Loucy (cell line): Measurements from ENCODE around the gene ACOXL.

Source experiments
- H2AFZ ChIP-seq: fragments of 200-600 bp; sonication (generic); 2 replicates; pipeline ENCODE4 v1.6.0; 2016; ENCODE audit warnings: antibody characterized with exemption, mild to moderate bottlenecking, low read length, moderate library complexity
- H3F3A ChIP-seq: fragments of 200-600 bp; 2 replicates; pipeline ENCODE4 v1.6.0; 2016; ENCODE audit warnings: antibody characterized with exemption, low read depth, mild to moderate bottlenecking
- H3K27me3 ChIP-seq: fragments of 200-600 bp; sonication (generic); 2 replicates; pipeline ENCODE4 v1.6.1; 2014; ENCODE audit warnings: low read length, mild to moderate bottlenecking; ENCODE audit not compliant: insufficient read depth, poor library complexity, severe bottlenecking
- H3K36me3 ChIP-seq: fragments of 200-600 bp; sonication (generic); 2 replicates; pipeline ENCODE4 v1.6.1; 2016; ENCODE audit warnings: low read length; ENCODE audit not compliant: insufficient read depth
- H3K4me1 ChIP-seq: fragments of 200-600 bp; sonication (generic); 2 replicates; pipeline ENCODE4 v1.5.1; 2014; ENCODE audit warnings: low read length, mild to moderate bottlenecking; ENCODE audit not compliant: insufficient read depth, poor library complexity, severe bottlenecking
- H3K4me2 ChIP-seq: fragments of 200-600 bp; sonication (generic); 2 replicates; pipeline ENCODE4 v1.6.0; 2014; ENCODE audit warnings: antibody characterized with exemption, low read length, low read depth, mild to moderate bottlenecking; ENCODE audit not compliant: poor library complexity, severe bottlenecking
- H3K4me3 ChIP-seq: fragments of 200-600 bp; sonication (generic); 2 replicates; pipeline ENCODE4 v1.5.1; 2014; ENCODE audit warnings: low read length, mild to moderate bottlenecking, mixed read lengths; ENCODE audit not compliant: poor library complexity, severe bottlenecking
- H3K79me2 ChIP-seq: fragments of 200-600 bp; sonication (generic); 2 replicates; pipeline ENCODE4 v1.6.1; 2014; ENCODE audit warnings: low read length; ENCODE audit not compliant: insufficient read depth
- H3K9ac ChIP-seq: fragments of 200-600 bp; sonication (generic); 2 replicates; pipeline ENCODE4 v1.6.0; 2014; ENCODE audit warnings: mild to moderate bottlenecking, low read depth, low read length, moderate library complexity; ENCODE audit not compliant: poor library complexity, severe bottlenecking
- H3K9me2 ChIP-seq: fragments of 200-600 bp; sonication (generic); replicated peaks from 2 replicates; pipeline ENCODE4 v1.6.1; 2016; ENCODE audit warnings: low read depth, low read length, mixed read lengths
- H3K9me3 ChIP-seq: fragments of 200-600 bp; sonication (generic); 2 replicates; pipeline ENCODE4 v1.6.1; 2014; ENCODE audit warnings: mild to moderate bottlenecking, antibody characterized with exemption, low read length, low read depth; ENCODE audit not compliant: insufficient read depth
- H4K20me1 ChIP-seq: fragments of 200-600 bp; sonication (generic); 2 replicates; pipeline ENCODE4 v1.6.0; 2014; ENCODE audit warnings: antibody characterized with exemption, low read length, mild to moderate bottlenecking; ENCODE audit not compliant: insufficient read depth, poor library complexity, severe bottlenecking
- CTCF ChIP-seq: fragments of 200-600 bp; sonication (generic); conservative IDR thresholded peaks from 2 replicates; pipeline ENCODE4 v1.5.1; 2014; ENCODE audit warnings: mild to moderate bottlenecking, antibody characterized with exemption, low read length
- EZH2phosphoT487 ChIP-seq: fragments of 200-600 bp; IDR thresholded peaks from 2 replicates; pipeline ENCODE4 v1.6.1; 2018; ENCODE audit warnings: antibody characterized with exemption, mild to moderate bottlenecking, moderate library complexity, borderline replicate concordance

Gene ACOXL

GRCh38 chr2:111160758-111161157, 428.4 kb downstream of the ACOXL start:
- Histone ChIP-seq H3K4me1 (no peaks in the 10 kb centered on the region), H3K9me2 (no peaks in the 10 kb centered on the region), H3K9me3 (no peaks in the 10 kb centered on the region), H3K79me2 (no peaks in the 10 kb centered on the region; the same call in 1 of the 2 replicates), H4K20me1 (no peaks in the 10 kb centered on the region), H3F3A (no peaks in the 10 kb centered on the region), H3K36me3 (peaks cover 49% of the 10 kb centered on the region; the same call in 1 of the 2 replicates), H2AFZ (no peak overlapping the region), H3K4me2 (no peak overlapping the region), H3K27me3 (no peaks in the 10 kb centered on the region), H3K4me3 (no peak overlapping the region), H3K9ac (no peak overlapping the region)
- TF ChIP-seq EZH2phosphoT487 (no peak), CTCF (no peak)

- H3K4me2 ChIP-seq: no peak overlapping the region
- H3K36me3 ChIP-seq: peaks cover 48% of the 10 kb centered on the region; the same call in 1 of the 2 replicates
- H3K79me2 ChIP-seq: no peaks in the 10 kb centered on the region; the same call in 1 of the 2 replicates
Observed at GRCh38 chr2:111161971-111162370, 429.6 kb downstream of the ACOXL start.

GRCh38 chr2:111162718-111163331, 430.5 kb downstream of the ACOXL start:
- Histone ChIP-seq H4K20me1 (no peaks in the 10 kb centered on the region), H3K36me3 (peaks cover 48% of the 10 kb centered on the region; the same call in 1 of the 2 replicates)

More at GRCh38 chr2:111161971-111162370, 429.6 kb downstream of the ACOXL start:
- Histone ChIP-seq H3K4me3 (no peak overlapping the region), H3K9me3 (no peaks in the 10 kb centered on the region), H3F3A (no peaks in the 10 kb centered on the region), H3K9ac (no peak overlapping the region), H3K9me2 (no peaks in the 10 kb centered on the region), H3K4me1 (peaks cover 3% of the 10 kb centered on the region), H4K20me1 (no peaks in the 10 kb centered on the region), H2AFZ (no peak overlapping the region), H3K27me3 (no peaks in the 10 kb centered on the region)
- no peak for TF ChIP-seq CTCF
- TF ChIP-seq EZH2phosphoT487: no peak

More at GRCh38 chr2:111162718-111163331, 430.5 kb downstream of the ACOXL start:
- TF ChIP-seq CTCF (no peak), EZH2phosphoT487 (no peak)
- Histone ChIP-seq H3K4me2 (no peak overlapping the region), H3K27me3 (no peaks in the 10 kb centered on the region), H3K79me2 (no peaks in the 10 kb centered on the region), H3K9me3 (no peaks in the 10 kb centered on the region), H3K9ac (no peak overlapping the region), H3K4me3 (no peak overlapping the region), H3F3A (no peaks in the 10 kb centered on the region), H3K4me1 (peaks cover 11% of the 10 kb centered on the region), H2AFZ (no peak overlapping the region), H3K9me2 (no peaks in the 10 kb centered on the region)
